ENCODE results near the gene AATK. TPM values are rescaled to one million over a fixed set of nuclear protein-coding genes. Genes with fewer than 3 reads are reported as not detected.
A peak's percentile ranks its signal among the peaks of the same experiment; 100 is the strongest.

The AATK gene
- total and polyA plus RNA-seq, 2 of the 13 experiments (the other 11 are each of a cell fraction or from before 2014, with no cell fraction given) = 2.9 to 8.4 TPM

- TF ChIP-seq PCBP1 (IDR thresholded peaks at IDR 0.05; ENCODE audit: borderline replicate concordance, low read depth, low read length) (no peak), REXO4 (CRISPR knock-in tag; IDR thresholded peaks at IDR 0.05; ENCODE audit: borderline replicate concordance) (no peak), RNF2 (conservative IDR thresholded peaks at IDR 0.05; ENCODE audit: low read depth) (0 out of 2 replicates have a peak, but pooled peaks have one; percentile 28), ZFP90 (CRISPR knock-in tag; IDR thresholded peaks at IDR 0.05; ENCODE audit: borderline replicate concordance) (no peak), ZSCAN29 (CRISPR knock-in tag; conservative IDR thresholded peaks at IDR 0.05) (no peak), ZNF570 (CRISPR knock-in tag; IDR thresholded peaks at IDR 0.05; ENCODE audit: borderline replicate concordance) (no peak), ZNF282 (IDR thresholded peaks at IDR 0.05; ENCODE audit: partially characterized antibody) (no peak), SRF (IDR thresholded peaks at IDR 0.05; ENCODE audit: low read depth, low read length) (no peak), ZNF275 (CRISPR knock-in tag; IDR thresholded peaks at IDR 0.05; ENCODE audit: borderline replicate concordance) (no peak), NCOR1 (IDR thresholded peaks at IDR 0.05; ENCODE audit: borderline replicate concordance, low read length) (no peak), TRAFD1 (CRISPR knock-in tag; IDR thresholded peaks at IDR 0.05; ENCODE audit: borderline replicate concordance) (no peak), DMTF1 (CRISPR knock-in tag; IDR thresholded peaks at IDR 0.05) (no peak), ZNF678 (CRISPR knock-in tag; IDR thresholded peaks at IDR 0.05) (no peak), SP1 (IDR thresholded peaks at IDR 0.05) (no peak), SP1 (CRISPR knock-in tag; IDR thresholded peaks at IDR 0.05) (no peak), ZNF749 (CRISPR knock-in tag; IDR thresholded peaks at IDR 0.05; ENCODE audit: borderline replicate concordance) (no peak), NFYB (CRISPR knock-in tag; IDR thresholded peaks at IDR 0.05) (no peak), ZNF274 (CRISPR knock-in tag; IDR thresholded peaks at IDR 0.05) (peak; percentile 86), GLI4 (CRISPR knock-in tag; IDR thresholded peaks at IDR 0.05; ENCODE audit: borderline replicate concordance) (no peak), RFX5 (IDR thresholded peaks at IDR 0.05; ENCODE audit: low read depth, low read length) (no peak), GMEB2 (CRISPR knock-in tag; IDR thresholded peaks at IDR 0.05; ENCODE audit: low read depth) (no peak), GATA4 (IDR thresholded peaks at IDR 0.05; ENCODE audit: borderline replicate concordance, low read depth) (no peak)
- TF ChIP-seq, protein P1, sequence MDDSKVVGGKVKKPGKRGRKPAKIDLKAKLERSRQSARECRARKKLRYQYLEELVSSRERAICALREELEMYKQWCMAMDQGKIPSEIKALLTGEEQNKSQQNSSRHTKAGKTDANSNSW (CRISPR knock-in tag; IDR thresholded peaks at IDR 0.05; ENCODE audit: borderline replicate concordance) = no peak
Observed at GRCh38 chr17:81142301-81143199, 23.5 kb downstream of the AATK start (continued).

All from HepG2 (cell line).